CD8-positive, alpha-beta memory T cell (primary cell): ENCODE data around the gene TCN1. TPM values are rescaled to one million over a fixed set of nuclear protein-coding genes. Genes with fewer than 3 reads are reported as not detected.

Experiments
- polyA plus RNA-seq: library from polyadenylated mRNA; unstranded; fragments of 300-500 nt; fragmentation: Illumina TruSeq; gene quantifications from one replicate; pipeline ENCODE4 v1.2.3, GENCODE V29; 2021
- total RNA-seq, 2 experiments: library from RNA; stranded (reverse); gene quantifications; one replicate each; pipeline ENCODE4 v1.2.3, GENCODE V29; 2021

The TCN1 gene
- total and polyA plus RNA-seq, 3 experiments from 2014 or later = not detected

Other genes starting within 250 kb of the TCN1 start
- 10 to 100 TPM; 61.3 to 65.8 TPM for gene PATL1, start 197.4 kb downstream of the TCN1 start, total RNA-seq
- 7.5 TPM for gene PATL1, start 197.4 kb downstream of the TCN1 start, polyA plus RNA-seq
- not detected for gene OR10V1, start 152.6 kb downstream of the TCN1 start, total RNA-seq
- not detected for gene OR10V1, start 152.6 kb downstream of the TCN1 start, polyA plus RNA-seq
- 1 to 10 TPM; 5.5 to 6.7 TPM for gene STX3, start 111.1 kb downstream of the TCN1 start, total RNA-seq
- gene STX3, start 111.1 kb downstream of the TCN1 start, polyA plus RNA-seq = 6.8 TPM
- gene MRPL16, start 55.7 kb downstream of the TCN1 start, total RNA-seq = 10 to 100 TPM; 83.5 to 84.5 TPM
- gene MRPL16, start 55.7 kb downstream of the TCN1 start, polyA plus RNA-seq = 75.0 TPM
- gene CBLIF, start 21.0 kb downstream of the TCN1 start, total RNA-seq = not detected
- not detected for gene CBLIF, start 21.0 kb downstream of the TCN1 start, polyA plus RNA-seq
- not detected for gene OOSP3, start 12.3 kb upstream of the TCN1 start, total RNA-seq
- not detected for gene OOSP3, start 12.3 kb upstream of the TCN1 start, polyA plus RNA-seq
- under 1 TPM in 1 of 2 experiments, not detected in 1; 0.28 TPM for gene OOSP1, start 71.9 kb upstream of the TCN1 start, total RNA-seq
- not detected for gene OOSP1, start 71.9 kb upstream of the TCN1 start, polyA plus RNA-seq
- gene OOSP4A, start 97.5 kb upstream of the TCN1 start, total RNA-seq = not detected
- not detected for gene OOSP4A, start 97.5 kb upstream of the TCN1 start, polyA plus RNA-seq
- not detected for gene OOSP4B, start 150.7 kb upstream of the TCN1 start, total RNA-seq
- gene OOSP4B, start 150.7 kb upstream of the TCN1 start, polyA plus RNA-seq = not detected
- not detected for gene OOSP2, start 173.9 kb upstream of the TCN1 start, total RNA-seq
- gene OOSP2, start 173.9 kb upstream of the TCN1 start, polyA plus RNA-seq = not detected
- not detected for gene MS4A3, start 190.2 kb upstream of the TCN1 start, total RNA-seq
- gene MS4A3, start 190.2 kb upstream of the TCN1 start, polyA plus RNA-seq = 0.60 TPM
- not detected for gene MS4A2, start 222.2 kb upstream of the TCN1 start, total RNA-seq
- not detected for gene MS4A2, start 222.2 kb upstream of the TCN1 start, polyA plus RNA-seq